ENCODE measurements around the gene PTH1R.

The PTH1R gene

DNA sequence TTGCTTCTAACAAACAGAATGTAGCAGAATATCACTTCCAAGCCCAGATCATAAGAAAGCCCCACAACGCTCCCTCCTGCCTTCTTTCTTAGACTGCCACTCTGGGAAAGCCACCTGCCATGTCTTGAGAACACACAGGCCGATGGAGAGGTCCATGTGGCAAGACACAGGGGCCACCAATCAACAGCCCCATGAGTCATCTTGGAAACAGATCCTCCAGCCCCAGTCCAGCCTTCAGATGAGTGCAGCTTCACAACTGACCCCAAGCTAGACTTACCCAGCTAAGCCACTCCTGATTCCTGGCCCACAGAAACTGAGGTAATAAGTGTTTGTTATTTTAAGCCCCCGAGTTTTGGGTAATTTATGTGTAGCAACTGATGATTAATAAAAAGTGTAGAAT lies 39.7 kb downstream of the PTH1R start:
- DNase-seq = no peak

DNA sequence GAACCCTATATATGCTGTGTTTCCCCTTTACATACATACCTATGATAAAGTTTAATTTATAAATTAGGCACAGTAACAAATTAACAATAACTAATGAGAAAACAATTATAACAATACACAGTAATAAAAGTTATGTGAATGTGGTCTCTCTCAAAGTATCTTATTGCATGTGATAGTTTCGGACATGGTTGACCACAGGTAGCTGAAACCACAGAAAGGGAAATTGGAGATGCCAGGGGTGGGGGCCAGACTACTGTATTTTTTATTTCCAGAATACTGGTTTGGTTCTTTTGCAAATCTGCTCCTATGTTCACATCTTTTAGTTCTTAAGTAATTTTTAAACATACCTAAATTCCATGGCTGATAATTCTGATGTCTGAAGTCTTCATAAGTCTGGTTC lies 40.7 kb downstream of the PTH1R start:
- DNase-seq = no peak

DNA sequence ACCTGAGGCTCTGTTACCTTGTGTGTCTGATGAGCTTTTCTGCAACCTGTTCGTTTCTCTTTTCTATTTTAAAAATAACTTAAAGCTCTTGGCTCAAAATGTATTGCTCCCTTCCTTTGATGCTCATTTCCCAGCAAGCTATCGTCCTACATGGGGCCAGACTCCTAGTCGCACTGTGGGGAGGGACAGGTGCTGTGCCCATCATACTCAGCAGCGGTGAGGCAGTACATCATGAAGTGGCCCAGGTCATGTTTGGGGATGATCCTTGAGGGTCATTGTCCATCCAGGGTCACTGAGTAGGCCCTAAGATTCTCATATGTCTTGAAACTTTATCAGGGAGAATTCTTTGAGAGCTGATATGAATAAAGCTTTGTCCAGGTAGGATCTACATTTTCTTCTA lies 41.1 kb downstream of the PTH1R start:
- DNase-seq = no peak

DNA sequence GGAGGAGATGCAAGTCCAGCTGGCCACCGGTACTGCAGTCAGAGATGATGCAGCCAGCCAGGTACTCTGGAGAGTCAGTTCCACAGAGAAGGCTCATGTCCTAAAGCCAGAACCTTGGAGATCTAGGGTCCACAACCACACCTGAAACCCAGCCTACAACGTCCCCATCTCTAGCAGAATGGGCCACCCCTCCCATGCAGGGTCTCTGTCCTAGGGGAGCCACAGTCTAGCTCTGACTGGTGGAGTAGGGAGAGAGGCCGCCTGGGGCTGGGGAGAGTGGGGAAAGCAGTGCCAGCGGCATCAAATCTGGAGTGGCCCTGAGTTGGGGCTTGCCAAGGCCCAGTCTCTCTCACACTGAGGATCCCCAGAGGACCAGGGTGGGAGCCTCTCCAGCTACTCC lies 43.5 kb downstream of the PTH1R start:
- no peak for DNase-seq

DNA sequence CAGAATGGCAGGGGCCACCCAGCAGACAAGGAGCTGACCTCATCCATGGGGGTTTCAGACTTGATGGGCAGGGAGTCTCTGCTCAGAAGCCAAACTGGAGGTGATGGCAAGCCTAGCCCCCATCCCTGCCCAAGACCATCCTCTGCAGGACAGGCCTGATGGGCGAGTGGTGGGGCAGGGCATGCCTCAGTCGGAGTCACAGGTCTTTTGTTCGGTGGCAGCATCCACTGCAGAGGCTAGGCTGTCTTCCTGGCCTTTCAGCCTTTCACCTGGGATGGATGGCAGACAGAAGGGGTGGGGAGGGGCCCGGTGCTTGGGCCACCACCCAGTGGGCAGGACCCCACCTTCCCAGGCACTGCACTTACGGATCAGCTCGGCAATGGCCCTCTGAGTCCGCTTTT lies 44.4 kb downstream of the PTH1R start:
- no peak for DNase-seq

DNA sequence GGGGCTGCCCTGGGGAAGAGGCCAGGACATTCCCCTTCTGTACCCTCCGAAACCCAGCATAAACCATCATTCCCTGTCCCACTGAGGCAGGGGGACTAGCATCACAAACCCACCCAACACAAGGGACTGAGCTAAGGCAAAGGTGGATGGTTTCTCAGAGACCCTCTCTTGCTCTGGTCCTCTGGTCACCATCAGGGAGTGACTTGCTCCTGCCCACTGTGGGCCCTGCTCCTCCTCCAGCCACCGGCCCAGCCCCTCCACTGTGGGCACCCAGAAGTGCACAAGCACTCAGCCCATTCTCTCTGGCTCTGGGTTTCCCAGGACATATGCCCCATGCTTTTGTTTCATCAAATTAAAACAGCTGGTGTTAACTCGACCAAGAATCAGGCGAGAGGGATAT lies 44.9 kb downstream of the PTH1R start:
- no peak for DNase-seq

DNA sequence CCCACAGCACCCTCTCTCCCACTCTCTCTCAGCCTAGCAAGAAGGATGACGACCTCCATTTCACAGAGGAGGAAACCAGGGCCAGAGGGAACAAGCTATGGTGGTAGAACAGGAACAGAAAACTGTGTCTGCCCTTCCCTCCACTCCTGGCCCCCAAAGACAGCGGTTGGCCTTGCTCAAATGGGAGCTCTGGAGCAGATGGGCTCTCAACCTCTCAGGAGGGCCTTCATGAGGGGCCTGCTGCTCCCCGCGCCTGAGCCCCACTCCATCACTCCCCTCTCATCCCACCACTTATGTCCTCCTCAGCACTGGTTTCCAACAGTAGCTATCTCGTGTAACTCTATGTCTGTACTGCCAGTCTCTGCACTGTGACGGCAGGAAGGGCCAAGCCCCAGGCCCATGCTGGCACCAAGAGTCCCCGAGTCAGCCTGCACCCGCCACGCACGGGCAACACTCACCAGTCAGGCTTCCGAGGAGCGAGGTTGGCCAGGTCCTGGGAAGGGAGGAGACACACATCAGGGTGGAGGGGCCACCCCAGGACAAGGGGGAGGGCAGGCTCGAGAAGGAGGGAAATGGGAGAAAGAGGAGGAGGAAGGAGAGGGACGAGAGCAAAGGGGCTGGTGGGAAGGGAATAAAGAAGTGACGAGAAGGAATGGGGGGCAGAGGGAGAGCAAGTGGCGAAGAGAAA lies 45.5 kb downstream of the PTH1R start:
- DNase-seq = no peak

DNA sequence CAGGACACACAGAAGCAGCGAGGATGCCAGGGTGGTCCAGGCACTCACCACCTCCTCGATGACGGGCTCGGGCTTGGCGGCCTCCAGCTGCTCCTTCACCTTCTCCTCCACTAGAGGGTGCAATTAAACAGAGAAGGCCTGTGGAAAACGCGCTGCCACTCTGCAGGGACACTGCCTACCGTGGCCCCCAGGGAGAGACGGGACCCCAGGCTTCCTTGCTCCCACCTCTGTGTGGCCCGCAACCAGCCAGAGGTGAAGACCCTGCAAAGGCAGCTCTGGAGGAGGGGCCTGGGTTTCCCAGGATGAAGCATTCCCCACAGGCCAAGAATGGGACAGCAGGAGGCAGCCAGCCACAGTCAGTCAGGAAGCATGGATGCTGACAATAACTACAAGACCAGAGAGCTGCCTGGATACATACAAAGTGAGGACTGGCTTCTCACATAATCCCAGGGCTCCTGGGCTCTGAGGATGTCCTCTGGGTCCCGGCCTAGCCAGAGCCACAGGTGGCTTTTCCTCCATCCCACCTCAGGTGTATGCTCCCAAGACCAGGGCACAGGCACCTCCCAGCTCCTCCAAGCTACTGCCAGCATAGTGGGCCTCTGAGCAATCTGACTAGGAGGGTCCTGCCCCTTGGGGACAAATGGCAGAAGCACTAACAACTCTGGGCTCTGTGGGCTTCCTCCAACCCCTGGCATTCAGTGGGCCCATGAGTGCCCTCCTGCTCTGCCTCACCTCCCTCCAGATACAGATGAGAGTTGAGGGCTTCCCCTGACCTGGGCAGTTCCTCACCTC lies 46.2 kb downstream of the PTH1R start:
- no peak for DNase-seq

DNA sequence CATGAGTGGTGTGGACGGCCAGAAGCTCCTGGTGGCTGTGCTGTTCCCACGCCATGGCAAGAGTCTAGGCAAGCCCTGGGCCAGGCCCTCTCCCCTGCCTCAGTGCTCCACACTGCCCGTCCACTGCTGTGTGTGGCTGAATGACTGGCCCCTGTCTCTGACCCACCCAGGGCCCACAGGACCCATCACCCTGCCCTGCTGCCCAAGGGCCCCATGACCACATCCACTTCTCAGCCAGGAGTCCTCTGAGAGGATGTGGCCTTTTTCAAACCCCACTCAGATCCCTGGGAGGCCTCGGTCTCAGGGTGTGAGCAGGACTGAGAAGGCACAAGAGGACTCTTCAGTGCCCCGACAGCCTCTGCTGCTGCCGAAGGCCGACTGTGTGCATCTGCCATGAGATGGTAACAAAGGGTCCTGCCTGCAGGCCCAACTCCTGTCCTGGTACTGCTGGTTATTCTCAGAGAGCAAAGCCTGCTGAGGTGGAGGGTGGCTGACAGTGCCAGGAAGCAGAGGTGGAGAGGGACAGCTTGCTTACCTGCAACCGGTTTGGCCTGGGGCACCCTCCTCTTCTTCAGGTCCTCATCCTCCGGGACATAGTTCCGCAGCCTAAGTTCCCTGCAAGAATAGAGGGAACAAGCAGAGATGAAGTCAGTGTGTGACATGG lies 47.5 kb downstream of the PTH1R start:
- no peak for DNase-seq

DNA sequence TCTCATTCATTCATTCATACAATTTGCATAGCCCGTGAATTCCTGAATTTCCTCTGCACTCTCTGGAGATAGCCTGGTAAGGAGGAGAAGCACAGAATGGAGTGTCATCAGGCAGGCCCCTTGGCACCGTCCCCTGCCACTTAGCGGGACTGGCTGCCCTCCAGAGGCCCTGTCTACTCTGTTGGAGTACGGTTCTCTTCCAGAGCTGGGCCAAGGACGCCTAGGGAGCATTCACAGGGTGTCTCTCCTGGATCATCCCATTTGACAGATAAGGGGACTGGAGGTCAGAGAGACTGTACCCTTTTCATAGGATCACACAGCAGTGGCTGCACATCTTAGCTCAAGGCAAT lies 48.0 kb downstream of the PTH1R start:
- no peak for DNase-seq

DNA sequence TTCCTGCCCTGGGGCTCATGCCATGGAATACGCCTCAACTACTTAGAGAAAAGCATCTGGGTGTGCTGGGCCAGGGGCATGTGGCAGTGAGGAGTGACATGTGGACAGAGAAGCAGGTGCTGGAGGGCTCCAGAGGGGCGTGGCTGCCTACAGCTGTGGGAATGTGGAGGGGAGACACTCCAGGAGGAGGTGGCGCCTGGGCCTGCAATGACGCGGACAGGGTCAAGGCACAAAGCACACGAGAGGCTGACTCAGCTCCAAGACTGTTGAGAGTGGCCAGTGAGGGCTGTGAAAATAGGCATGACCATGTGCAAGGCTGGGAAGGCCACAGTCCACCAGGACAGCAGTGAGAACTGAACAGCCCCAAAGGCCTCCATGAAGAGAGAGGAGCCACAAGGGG lies 48.5 kb downstream of the PTH1R start:
- DNase-seq = no peak

DNA sequence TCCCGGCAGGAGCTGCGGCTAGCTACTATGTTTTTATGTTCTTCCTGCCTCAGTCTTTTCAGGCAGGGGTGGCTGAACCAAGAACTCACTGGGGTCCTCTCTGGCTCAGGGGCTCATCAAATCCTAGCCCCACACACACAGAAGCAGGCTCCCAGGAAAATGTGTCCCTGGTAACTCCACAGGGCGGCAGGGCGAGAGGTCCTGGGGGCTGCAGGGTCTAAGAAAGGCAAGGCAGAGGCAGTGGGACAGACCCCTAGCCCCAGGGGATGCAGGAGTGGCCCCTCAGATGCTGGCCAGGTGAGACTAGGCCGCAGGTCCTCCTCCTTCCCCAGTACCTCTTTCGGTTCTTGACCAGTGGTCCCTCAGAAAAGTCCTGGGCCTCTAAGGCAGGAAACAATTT lies 48.9 kb downstream of the PTH1R start:
- DNase-seq = no peak

DNA sequence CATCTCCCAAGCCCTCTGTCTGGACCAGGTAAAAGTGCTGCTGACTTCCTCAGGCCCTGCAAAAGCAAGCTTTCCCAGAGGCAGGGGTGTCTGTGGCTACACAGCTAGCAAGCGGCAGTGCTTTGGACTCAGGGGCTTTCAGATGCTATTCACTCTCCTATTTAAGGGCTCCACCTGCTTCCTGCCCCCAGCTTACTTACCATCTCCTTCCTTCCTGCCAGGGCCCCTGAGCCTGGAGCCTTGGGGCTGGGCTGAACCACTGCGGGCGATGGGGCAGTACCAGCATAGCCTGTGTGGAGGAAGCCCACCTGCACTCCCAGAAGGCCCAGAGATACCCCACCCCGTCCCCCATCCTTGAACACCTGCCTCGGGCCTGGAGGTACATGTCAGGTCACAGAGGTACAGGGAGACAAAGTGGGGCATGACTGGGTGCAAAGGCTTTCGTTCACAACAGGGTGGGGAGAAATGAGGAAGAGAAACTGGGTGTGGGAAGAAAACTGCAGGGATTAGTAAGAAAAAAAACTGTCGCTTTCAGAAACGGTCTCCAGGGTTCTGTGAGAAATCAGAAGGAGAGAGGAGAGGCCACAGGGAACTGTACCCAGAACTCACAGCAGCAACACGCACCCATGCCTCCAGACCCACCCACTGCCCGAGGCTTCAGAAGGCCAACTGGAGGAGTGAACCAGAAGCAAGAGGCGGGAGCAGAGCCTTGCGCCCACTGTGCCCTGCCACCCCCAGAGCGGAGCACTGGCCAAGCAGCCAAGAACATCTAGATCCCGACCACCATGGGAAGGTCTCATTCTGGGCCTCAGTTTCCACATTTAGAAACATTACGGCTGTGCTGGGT lies 49.6 kb downstream of the PTH1R start:
- no peak for DNase-seq

DNA sequence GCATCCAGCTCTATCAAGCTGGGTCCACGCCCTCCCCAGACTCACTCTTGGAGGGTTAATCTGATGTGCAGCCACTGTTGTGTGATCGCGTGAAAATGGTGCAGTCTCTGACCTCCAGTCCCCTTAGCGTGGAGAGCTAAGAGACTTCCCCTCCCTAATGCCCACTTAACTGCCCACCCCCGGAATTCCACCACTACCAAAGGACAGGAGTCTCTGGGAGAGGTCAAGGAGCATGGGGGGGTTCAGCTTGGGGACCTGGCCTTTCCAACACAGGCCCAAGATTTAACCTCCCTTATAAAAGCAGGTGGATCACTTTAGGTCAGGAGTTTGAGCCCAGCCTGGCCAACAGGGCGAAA lies 50.2 kb downstream of the PTH1R start:
- no peak for DNase-seq

DNA sequence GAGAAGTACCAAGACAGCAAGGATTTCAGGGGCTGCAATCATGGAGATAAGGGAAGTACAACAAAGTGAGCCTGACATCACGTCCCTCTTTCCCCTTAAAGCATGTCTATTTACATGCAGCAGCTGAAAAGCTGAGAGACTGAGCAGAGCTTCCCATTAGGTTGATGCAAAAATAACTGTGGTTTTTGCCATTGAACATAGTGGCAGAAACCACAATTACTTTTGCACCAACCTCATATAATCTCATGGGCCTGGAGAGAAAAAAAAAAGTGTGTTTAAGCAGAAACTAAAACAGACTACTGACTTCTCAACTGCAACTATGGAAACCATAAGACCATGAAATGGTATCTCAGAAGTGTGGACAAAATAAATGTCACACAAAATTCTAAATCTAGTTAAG lies 50.8 kb downstream of the PTH1R start:
- no peak for DNase-seq

DNA sequence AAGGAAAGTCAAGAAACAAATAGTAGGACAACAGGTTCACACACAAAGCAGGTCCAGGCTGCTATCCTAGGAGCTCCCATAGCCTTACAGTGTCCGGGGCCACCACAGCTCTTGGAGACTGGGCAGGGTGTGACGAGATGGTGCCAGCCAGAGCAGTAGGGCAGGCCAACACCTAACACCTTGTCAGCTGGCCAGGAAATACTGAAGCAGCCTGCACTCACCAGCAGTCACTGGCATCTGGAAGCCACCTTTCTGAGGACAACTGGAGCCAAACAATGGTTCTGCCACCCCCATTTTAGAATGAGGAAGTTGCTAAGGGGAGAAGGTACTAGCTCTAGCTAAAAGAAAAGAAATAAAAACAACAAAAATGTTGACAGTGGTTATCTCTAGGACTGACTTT lies 51.8 kb downstream of the PTH1R start:
- no peak for DNase-seq

DNA sequence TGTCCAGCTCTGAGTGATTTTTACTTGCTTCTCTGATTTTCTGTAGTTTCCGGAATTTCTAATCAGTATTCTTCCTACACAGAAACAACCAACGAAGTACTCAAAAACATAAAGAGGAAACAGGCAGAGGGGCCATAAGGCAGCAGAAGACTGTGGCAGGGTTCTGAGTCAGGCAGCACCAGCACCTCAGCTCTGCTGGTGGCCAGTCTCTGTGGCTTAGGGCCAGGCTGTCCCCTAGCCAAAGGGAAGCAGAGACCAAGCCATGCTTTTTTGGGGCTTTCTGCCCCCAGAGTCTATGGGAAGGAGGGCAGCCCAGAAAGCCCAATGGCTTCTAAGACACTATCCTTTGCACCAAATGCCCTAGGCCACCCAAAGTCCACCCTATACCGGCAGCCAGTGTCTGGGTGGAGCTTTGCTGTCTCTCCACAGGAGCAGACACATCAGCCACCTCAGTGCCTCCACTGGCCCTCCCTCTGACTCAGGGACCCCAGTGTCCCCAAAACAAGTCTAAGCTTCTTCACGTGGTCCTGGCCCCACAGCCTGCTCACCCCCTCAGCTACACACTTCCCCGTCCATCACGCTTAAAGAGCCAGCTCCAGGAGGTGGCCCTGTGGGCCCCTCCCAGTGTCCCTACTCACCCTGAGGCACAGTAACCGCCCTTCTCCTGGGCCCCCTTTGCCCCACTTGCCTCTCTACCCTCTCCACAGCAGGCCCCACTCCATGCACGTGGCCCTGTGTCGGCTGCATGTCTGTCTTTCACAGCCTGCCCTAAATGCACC lies 52.8 kb downstream of the PTH1R start:
- no peak for DNase-seq

DNA sequence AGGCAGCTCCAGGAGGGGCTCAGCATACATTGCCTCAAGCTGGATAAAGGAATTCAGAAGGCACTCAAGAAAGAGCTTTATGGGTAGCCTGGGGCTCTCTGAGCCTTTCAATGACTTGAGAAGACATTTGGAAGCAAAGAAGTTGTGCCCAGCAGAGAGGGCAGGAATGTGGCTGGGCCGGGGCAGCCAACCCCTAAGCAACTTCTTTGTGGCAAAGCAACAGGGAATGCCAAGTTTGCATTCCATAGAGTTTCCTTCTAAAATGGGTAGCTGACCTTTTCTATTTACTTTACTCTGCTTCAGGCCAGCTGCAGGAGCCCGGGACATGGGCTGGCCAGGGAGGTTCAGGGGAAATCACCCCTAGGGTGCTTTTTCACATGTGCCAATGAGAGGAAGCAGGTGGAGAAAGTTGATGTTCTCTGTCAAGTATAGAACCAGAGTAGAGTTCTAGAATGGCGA lies 53.5 kb downstream of the PTH1R start:
- no peak for DNase-seq

DNA sequence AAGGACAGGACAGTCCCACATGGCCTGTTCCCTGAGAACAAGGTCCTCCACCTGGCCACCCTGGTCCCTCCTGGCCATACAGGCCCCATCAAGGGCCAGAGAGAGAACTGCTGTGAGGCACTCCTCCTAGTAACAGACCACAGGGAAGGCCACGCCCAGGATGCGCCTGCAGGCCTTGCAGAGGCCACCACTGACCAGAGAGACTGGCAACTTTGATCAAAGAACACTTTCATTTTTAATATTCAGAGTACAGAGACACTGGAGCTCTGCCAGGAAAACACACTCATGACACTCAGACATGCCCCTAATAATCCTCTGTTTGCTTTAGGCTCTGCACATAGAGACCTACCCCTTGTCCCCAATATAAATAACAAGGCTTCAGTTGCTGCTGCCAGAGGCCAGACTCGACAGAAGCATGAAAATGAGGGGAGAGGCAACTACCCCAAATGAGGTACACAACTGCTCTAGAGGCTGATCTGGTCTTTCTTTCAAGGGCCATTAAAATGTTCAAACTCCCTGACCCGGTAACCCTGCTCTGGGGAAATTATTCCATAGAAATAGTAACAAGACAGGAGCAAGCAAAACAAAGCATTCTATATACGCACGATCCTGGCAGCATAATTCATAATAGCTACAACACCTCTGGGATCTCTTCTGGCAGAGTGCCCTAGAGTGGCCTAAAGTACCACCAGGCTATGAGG lies 54.3 kb downstream of the PTH1R start:
- DNase-seq = no peak

DNA sequence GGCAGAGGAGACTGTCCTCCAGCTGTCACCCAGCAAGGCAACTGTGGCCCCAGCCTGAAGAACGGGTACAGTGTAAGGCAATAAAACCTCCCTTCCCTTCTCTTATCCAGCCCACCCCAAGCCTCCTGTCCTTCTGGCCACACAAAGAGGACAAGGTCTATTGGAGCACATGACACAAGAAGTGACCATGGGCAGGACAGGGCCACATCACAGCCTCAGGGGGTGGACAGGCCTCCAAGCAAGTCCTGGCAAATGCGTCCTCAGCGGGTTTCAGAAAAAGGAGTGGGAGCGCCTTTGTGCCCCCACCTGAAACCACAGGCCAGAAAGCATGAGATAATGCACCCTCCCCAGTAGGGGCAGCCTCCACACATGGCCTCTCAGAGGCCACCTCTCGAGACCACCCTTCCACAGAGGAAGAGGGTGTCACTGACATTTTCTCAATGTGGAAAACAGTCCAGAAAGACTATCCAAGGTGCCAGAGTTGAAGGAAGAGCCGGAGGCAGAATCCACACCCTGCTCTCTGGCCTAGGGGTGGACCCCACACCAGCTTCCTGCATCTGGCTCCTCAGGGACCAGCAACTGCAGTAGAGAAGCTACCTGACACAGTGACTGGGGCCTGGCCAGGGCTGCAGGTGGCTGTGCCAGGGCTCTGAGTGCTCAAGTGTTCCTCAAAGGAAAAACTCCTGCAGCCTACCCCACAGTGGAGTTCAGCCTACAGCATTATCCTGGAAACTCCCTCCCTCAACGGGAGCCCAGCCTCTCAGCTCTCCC lies 55.1 kb downstream of the PTH1R start:
- DNase-seq = no peak

DNA sequence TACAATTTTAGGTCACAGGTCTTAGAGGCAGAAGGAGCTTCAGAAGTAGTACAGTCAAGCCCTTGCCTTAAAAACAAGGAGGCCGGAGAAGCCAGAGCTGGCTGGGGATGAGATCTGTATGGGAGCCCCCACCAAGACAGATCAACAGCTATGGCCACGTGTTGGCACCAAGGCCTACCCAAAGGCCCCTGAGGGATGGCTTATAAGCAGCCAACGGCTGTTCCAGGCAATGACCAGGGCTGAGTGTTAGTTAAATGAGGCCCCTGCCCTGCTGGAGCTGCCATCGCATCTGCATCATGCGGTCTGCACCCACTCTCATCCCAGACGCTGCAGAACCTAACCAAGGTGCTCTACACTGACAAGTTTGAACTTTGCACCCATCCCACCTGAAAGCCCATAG lies 55.7 kb downstream of the PTH1R start:
- DNase-seq = no peak

Data from stimulated activated naive CD4-positive, alpha-beta T cell treated with Interleukin-2 at 50 U/mL for 16 hours (primary cell).